Esophagus muscularis mucosa (tissue), 3 donors: ENCODE measurements around the gene RBL2.

Experiments used
- CTCF ChIP-seq, 3 experiments: fragments of 200-600 bp in 2 of 3; fragments of 450-650 bp in 1 of 3; sonication (generic) in 2 of 3; IDR thresholded peaks; one replicate each; pipeline ENCODE4 v1.5.1; 2017 to 2019; ENCODE audit warnings: antibody characterized with exemption in 3 of 3, mild to moderate bottlenecking in 2 of 3, moderate library complexity in 1 of 3
- POLR2A ChIP-seq: fragments of 450-650 bp; IDR thresholded peaks from one replicate; pipeline ENCODE4 v1.6.1; 2017; ENCODE audit warnings: antibody characterized with exemption, moderate library complexity, mild to moderate bottlenecking, low read depth

GRCh38 chr16:53456625-53457024, 22.4 kb downstream of the RBL2 start:
- TF ChIP-seq CTCF (IDR thresholded peaks at IDR 0.05) (no peak), POLR2A (no peak)
